GM12878 (cell line): ENCODE measurements around the gene GGNBP2. TPM values are rescaled to one million over a fixed set of nuclear protein-coding genes. Genes with fewer than 3 reads are reported as not detected.

Experiments
- BACH1 ChIP-seq: fragments of 450-650 bp; IDR thresholded peaks from 2 replicates; pipeline ENCODE4 v1.6.1; 2017; ENCODE audit warnings: mild to moderate bottlenecking, borderline replicate concordance
- BHLHE40 ChIP-seq, 2 experiments: fragments of 450-650 bp in 1 of 2; IDR thresholded peaks; 2 replicates each; pipeline ENCODE4 v1.6.1; 2011 to 2017; ENCODE audit warnings: low read depth in 2 of 2, borderline replicate concordance in 1 of 2, improper control_type of control experiment in 1 of 2, low read length in 1 of 2, mild to moderate bottlenecking in 1 of 2
- BMI1 ChIP-seq: fragments of 450-650 bp; IDR thresholded peaks from 2 replicates; pipeline ENCODE4 v1.6.1; 2016; ENCODE audit warnings: mild to moderate bottlenecking, moderate library complexity, borderline replicate concordance
- CHD2 ChIP-seq: IDR thresholded peaks from 2 replicates; pipeline ENCODE4 v1.6.1; 2011; ENCODE audit warnings: low read depth, low read length, improper control_type of control experiment, borderline replicate concordance
- CHD4 ChIP-seq: fragments of 200-600 bp; sonication (generic); IDR thresholded peaks from 2 replicates; pipeline ENCODE4 v1.6.1; 2016; ENCODE audit warnings: mild to moderate bottlenecking
- ETV6 ChIP-seq, 2 experiments: fragments of 450-650 bp in 1 of 2; IDR thresholded peaks in 1 of 2; conservative IDR thresholded peaks in 1 of 2; 2 replicates each; pipeline ENCODE4 v1.6.1; 2014; ENCODE audit warnings: antibody characterized with exemption in 1 of 2, borderline replicate concordance in 1 of 2, low read depth in 1 of 2, mild to moderate bottlenecking in 1 of 2, moderate library complexity in 1 of 2
- EZH2 ChIP-seq: IDR thresholded peaks from 2 replicates; pipeline ENCODE4 v1.6.1; 2012; ENCODE audit warnings: low read depth, mild to moderate bottlenecking, control low read depth, inconsistent platforms, low read length, borderline replicate concordance; ENCODE audit not compliant: control insufficient read depth
- HCFC1 ChIP-seq: fragments of 150-350 bp; IDR thresholded peaks from 2 replicates; pipeline ENCODE4 v1.6.1; 2014; ENCODE audit warnings: low read length
- JUNB ChIP-seq: IDR thresholded peaks from 2 replicates; pipeline ENCODE4 v1.6.1; 2016; ENCODE audit warnings: antibody characterized with exemption, mild to moderate bottlenecking
- KAT2A ChIP-seq: conservative IDR thresholded peaks from 2 replicates; pipeline ENCODE4 v1.6.1; 2011; ENCODE audit warnings: low read depth, low read length; ENCODE audit not compliant: control insufficient read depth
- LARP7 ChIP-seq: fragments of 450-650 bp; IDR thresholded peaks from 2 replicates; pipeline ENCODE4 v1.6.1; 2017; ENCODE audit warnings: mild to moderate bottlenecking
- NFXL1 ChIP-seq: fragments of 450-650 bp; IDR thresholded peaks from 2 replicates; pipeline ENCODE4 v1.6.1; 2017; ENCODE audit warnings: antibody characterized with exemption, mild to moderate bottlenecking, borderline replicate concordance
- PAX8 ChIP-seq: fragments of 450-650 bp; IDR thresholded peaks from 2 replicates; pipeline ENCODE4 v1.6.1; 2017; ENCODE audit warnings: mild to moderate bottlenecking, moderate library complexity
- PML ChIP-seq: IDR thresholded peaks from 2 replicates; pipeline ENCODE4 v1.6.1; 2012; ENCODE audit warnings: low read length, inconsistent platforms
- POU2F2 ChIP-seq: IDR thresholded peaks from 3 replicates; pipeline ENCODE4 v1.6.1; 2011; ENCODE audit warnings: low read depth, mild to moderate bottlenecking, low read length, borderline replicate concordance
- RFX5 ChIP-seq: IDR thresholded peaks from 2 replicates; pipeline ENCODE4 v1.6.1; 2011; ENCODE audit warnings: low read depth, low read length, improper control_type of control experiment
- SIN3A ChIP-seq: IDR thresholded peaks from 2 replicates; pipeline ENCODE4 v1.6.1; 2012; ENCODE audit warnings: low read depth, low read length, improper control_type of control experiment
- SIX5 ChIP-seq: IDR thresholded peaks from 2 replicates; pipeline ENCODE4 v1.6.1; 2011; ENCODE audit warnings: mild to moderate bottlenecking, low read depth, low read length, moderate library complexity; ENCODE audit not compliant: severe bottlenecking
- SMC3 ChIP-seq: IDR thresholded peaks from 2 replicates; pipeline ENCODE4 v1.6.1; 2011; ENCODE audit warnings: low read length, improper control_type of control experiment, borderline replicate concordance
- STAT3 ChIP-seq: IDR thresholded peaks from 2 replicates; pipeline ENCODE4 v1.6.1; 2011; ENCODE audit warnings: low read depth, low read length, improper control_type of control experiment
- SUPT20H ChIP-seq: IDR thresholded peaks from 2 replicates; pipeline ENCODE4 v1.6.1; 2011; ENCODE audit warnings: low read depth, mild to moderate bottlenecking, low read length, moderate library complexity, borderline replicate concordance; ENCODE audit not compliant: control insufficient read depth
- TCF12 ChIP-seq: IDR thresholded peaks from 2 replicates; pipeline ENCODE4 v1.6.1; 2011; ENCODE audit warnings: low read depth, mild to moderate bottlenecking, low read length
- TCF7 ChIP-seq: IDR thresholded peaks from 2 replicates; pipeline ENCODE4 v1.6.1; 2014; ENCODE audit warnings: antibody characterized with exemption, borderline replicate concordance
- YBX1 ChIP-seq: fragments of 450-650 bp; IDR thresholded peaks from 2 replicates; pipeline ENCODE4 v1.6.1; 2016; ENCODE audit warnings: antibody characterized with exemption
- YY1 ChIP-seq: IDR thresholded peaks from 2 replicates; pipeline ENCODE4 v1.6.1; 2011; ENCODE audit warnings: low read depth, mild to moderate bottlenecking, low read length
- ZNF207 ChIP-seq: fragments of 450-650 bp; IDR thresholded peaks from 2 replicates; pipeline ENCODE4 v1.6.1; 2014; ENCODE audit warnings: antibody characterized with exemption, mild to moderate bottlenecking, borderline replicate concordance
- polyA plus RNA-seq, 11 experiments: library from polyadenylated mRNA; depleted of rRNA in 4 of 11; unstranded in 6 of 11; stranded (reverse) in 5 of 11; fragments of >200 nt; fragmentation: Nextera tagmentation in 4 of 11; fragmentation: Illumina TruSeq in 1 of 11; extraction: Ambion mirVana in 4 of 11; extraction: Trizol in 1 of 11; gene quantifications; 1 replicate in 1 of 11; 2 replicates in 10 of 11; pipeline versions ENCODE4 v1.2.1 to v1.2.3, GENCODE V29; 2011 to 2016; ENCODE audit warnings: inconsistent platforms in 2 of 11, missing spikeins in 2 of 11, low read depth in 1 of 11
- total RNA-seq, 4 experiments: library from RNA; depleted of rRNA in 3 of 4; stranded (reverse); fragments of >200 nt in 3 of 4; fragmentation: Illumina TruSeq in 1 of 4; extraction: Trizol in 1 of 4; gene quantifications; 2 replicates each; pipeline versions ENCODE4 v1.2.1 to v1.2.3, GENCODE V29; 2013 to 2021
- TF ChIP-seq, protein P1 (sequence below): fragments of 150-350 bp; IDR thresholded peaks from 2 replicates; pipeline ENCODE4 v1.6.1; 2014; ENCODE audit warnings: mild to moderate bottlenecking, low read depth, low read length
- TF ChIP-seq, protein P2 (sequence below): IDR thresholded peaks from 2 replicates; pipeline ENCODE4 v1.6.1; 2011; ENCODE audit warnings: low read depth, low read length, improper control_type of control experiment, borderline replicate concordance
- TF ChIP-seq, protein P3 (sequence below): IDR thresholded peaks from 2 replicates; pipeline ENCODE4 v1.6.1; 2011; ENCODE audit warnings: low read depth, mild to moderate bottlenecking, low read length, moderate library complexity, borderline replicate concordance; ENCODE audit errors: extremely low read depth

The GGNBP2 gene
- total and polyA plus RNA-seq, 10 of the 15 experiments (the other 5 are each of a cell fraction or from before 2014, with no cell fraction given): 36.3 to 82.0 (median 50.0) TPM

DNA sequence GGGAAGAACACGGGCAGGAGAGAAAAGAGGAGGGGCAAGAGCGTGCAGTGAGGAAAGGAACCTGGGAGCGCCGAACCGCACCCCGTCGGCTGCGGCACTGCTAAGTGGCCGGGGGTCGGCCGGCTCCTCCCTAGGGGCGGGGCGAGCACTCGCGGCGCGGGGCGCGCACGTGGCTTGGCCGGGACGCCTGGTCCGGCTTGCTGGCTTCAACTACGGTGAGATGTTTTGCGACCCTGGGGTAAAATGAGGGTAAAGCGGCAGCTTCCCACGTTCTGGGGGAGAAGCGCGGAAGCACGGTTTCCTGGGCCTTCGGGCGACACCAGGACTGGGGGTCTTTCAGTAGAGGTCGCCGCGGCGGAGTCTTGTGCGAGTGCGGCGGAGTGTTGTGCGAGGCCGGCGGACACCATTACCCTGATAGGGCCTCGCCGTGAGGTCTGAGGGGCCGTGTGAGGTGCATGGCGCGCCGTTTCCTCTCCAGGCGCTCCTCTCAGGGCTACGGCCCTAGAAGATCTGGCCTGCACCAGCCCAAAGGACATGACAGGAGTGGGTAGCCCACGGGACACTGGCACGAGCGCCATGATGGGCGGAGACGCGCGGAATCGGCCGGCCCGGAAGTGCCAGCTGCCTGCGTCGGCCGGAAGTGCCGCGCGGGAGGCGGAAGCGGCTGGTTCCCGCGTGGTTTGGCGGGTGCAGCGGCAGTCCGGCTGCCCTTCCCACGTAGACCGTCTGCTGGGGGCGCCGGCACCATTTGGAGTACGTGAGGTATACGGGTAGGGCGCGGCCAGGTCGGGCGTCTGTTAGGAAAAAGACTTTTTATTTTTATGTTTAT is 9.7 kb upstream of the GGNBP2 start, which contains the start of the genes MYO19 and PIGW (continued):
- TF ChIP-seq, protein P1, sequence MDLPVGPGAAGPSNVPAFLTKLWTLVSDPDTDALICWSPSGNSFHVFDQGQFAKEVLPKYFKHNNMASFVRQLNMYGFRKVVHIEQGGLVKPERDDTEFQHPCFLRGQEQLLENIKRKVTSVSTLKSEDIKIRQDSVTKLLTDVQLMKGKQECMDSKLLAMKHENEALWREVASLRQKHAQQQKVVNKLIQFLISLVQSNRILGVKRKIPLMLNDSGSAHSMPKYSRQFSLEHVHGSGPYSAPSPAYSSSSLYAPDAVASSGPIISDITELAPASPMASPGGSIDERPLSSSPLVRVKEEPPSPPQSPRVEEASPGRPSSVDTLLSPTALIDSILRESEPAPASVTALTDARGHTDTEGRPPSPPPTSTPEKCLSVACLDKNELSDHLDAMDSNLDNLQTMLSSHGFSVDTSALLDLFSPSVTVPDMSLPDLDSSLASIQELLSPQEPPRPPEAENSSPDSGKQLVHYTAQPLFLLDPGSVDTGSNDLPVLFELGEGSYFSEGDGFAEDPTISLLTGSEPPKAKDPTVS: no peak
- TF ChIP-seq PAX8 (no peak), CHD4 (no peak), KAT2A (no peak), NFXL1 (no peak), BMI1 (no peak), HCFC1 (peak; percentile 66), SUPT20H (no peak), ZNF207 (peak; percentile 18; the same call in 1 of the 2 replicates), RFX5 (no peak), EZH2 (no peak), BHLHE40 (IDR thresholded peaks at IDR 0.05; ENCODE audit: borderline replicate concordance in 1 of 2, low read depth in 2 of 2, low read length in 1 of 2) (peak; percentile 81 to 92), JUNB (no peak), PML (peak; percentile 88), CHD2 (peak; percentile 99), SIX5 (no peak), YBX1 (no peak), SIN3A (peak; percentile 74), SMC3 (no peak), TCF7 (no peak), ETV6 (conservative IDR thresholded peaks at IDR 0.05 in 1 of 2, IDR thresholded peaks at IDR 0.05 in 1 of 2; ENCODE audit: borderline replicate concordance in 1 of 2, low read depth in 1 of 2) (peak in 1 of 2 experiments; percentile 81; a peak in 2 of 4 replicates), YY1 (peak; percentile 95), TCF12 (peak; percentile 79), LARP7 (peak; percentile 67; the same call in 1 of the 2 replicates), POU2F2 (peak; percentile 54; the same call in 2 of the 3 replicates), STAT3 (no peak), BACH1 (peak; percentile 91)
- TF ChIP-seq, protein P2, sequence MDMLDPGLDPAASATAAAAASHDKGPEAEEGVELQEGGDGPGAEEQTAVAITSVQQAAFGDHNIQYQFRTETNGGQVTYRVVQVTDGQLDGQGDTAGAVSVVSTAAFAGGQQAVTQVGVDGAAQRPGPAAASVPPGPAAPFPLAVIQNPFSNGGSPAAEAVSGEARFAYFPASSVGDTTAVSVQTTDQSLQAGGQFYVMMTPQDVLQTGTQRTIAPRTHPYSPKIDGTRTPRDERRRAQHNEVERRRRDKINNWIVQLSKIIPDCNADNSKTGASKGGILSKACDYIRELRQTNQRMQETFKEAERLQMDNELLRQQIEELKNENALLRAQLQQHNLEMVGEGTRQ: no peak; the same call in 1 of the 2 replicates
- TF ChIP-seq, protein P3, sequence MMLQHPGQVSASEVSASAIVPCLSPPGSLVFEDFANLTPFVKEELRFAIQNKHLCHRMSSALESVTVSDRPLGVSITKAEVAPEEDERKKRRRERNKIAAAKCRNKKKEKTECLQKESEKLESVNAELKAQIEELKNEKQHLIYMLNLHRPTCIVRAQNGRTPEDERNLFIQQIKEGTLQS: no peak
